ENCODE data around the gene OSTF1. TPM values are rescaled to one million over a fixed set of nuclear protein-coding genes. Genes with fewer than 3 reads are reported as not detected.

The OSTF1 gene
- polyA plus RNA-seq, 1 donor from 2014 or later: 173 TPM

GRCh38 chr9:75183306-75183705, 95.0 kb downstream of the OSTF1 start:
- peak overlapping the region in 1 of 3 donors; percentile 32 for H3K27ac Mint-ChIP-seq
- H3K27me3 Mint-ChIP-seq: no peaks in the 10 kb centered on the region
- no peaks in the 10 kb centered on the region for H3K9me3 Mint-ChIP-seq
- H3K4me3 Mint-ChIP-seq: no peak overlapping the region
- peaks cover 0 to 6% (median 5%) of the 10 kb centered on the region in 3 donors for H3K4me1 Mint-ChIP-seq
- H3K36me3 Mint-ChIP-seq: peaks cover 7% of the 10 kb centered on the region

GRCh38 chr9:75184471-75184870, 96.2 kb downstream of the OSTF1 start:
- Mint-ChIP-seq H3K36me3 (peaks cover 7% of the 10 kb centered on the region), H3K27me3 (no peaks in the 10 kb centered on the region), H3K9me3 (no peaks in the 10 kb centered on the region), H3K4me3 (no peak overlapping the region), H3K27ac (peak overlapping the region in 1 of 3 donors; percentile 41), H3K4me1 (peaks cover 0 to 6% (median 5%) of the 10 kb centered on the region in 3 donors)

GRCh38 chr9:75185585-75186170, 97.4 kb downstream of the OSTF1 start:
- no peaks in the 10 kb centered on the region for H3K27me3 Mint-ChIP-seq
- peaks cover 0 to 6% (median 5%) of the 10 kb centered on the region in 3 donors for H3K4me1 Mint-ChIP-seq
- H3K36me3 Mint-ChIP-seq: peaks cover 10% of the 10 kb centered on the region
- no peak overlapping the region for H3K4me3 Mint-ChIP-seq
- no peaks in the 10 kb centered on the region for H3K9me3 Mint-ChIP-seq
- H3K27ac Mint-ChIP-seq: no peak overlapping the region

- H3K27me3 Mint-ChIP-seq: no peaks in the 10 kb centered on the region
- peaks cover 10% of the 10 kb centered on the region for H3K36me3 Mint-ChIP-seq
- H3K9me3 Mint-ChIP-seq: no peaks in the 10 kb centered on the region
- H3K27ac Mint-ChIP-seq: no peak overlapping the region
- H3K4me3 Mint-ChIP-seq: no peak overlapping the region
- H3K4me1 Mint-ChIP-seq: peaks cover 0 to 6% (median 5%) of the 10 kb centered on the region in 3 donors
Measured at GRCh38 chr9:75186767-75187380, 98.6 kb downstream of the OSTF1 start.

GRCh38 chr9:75188756-75189155, 100.4 kb downstream of the OSTF1 start:
- H3K4me1 Mint-ChIP-seq: peaks cover 0 to 6% (median 4%) of the 10 kb centered on the region in 3 donors
- no peak overlapping the region for H3K4me3 Mint-ChIP-seq
- H3K9me3 Mint-ChIP-seq: no peaks in the 10 kb centered on the region
- peaks cover 7% of the 10 kb centered on the region for H3K36me3 Mint-ChIP-seq
- no peaks in the 10 kb centered on the region for H3K27me3 Mint-ChIP-seq
- H3K27ac Mint-ChIP-seq: no peak overlapping the region

GRCh38 chr9:75190762-75191161, 102.4 kb downstream of the OSTF1 start:
- Mint-ChIP-seq H3K4me3 (no peak overlapping the region), H3K27me3 (no peaks in the 10 kb centered on the region), H3K27ac (no peak overlapping the region), H3K36me3 (peaks cover 7% of the 10 kb centered on the region), H3K4me1 (peaks cover 0 to 6% (median 6%) of the 10 kb centered on the region in 3 donors), H3K9me3 (no peaks in the 10 kb centered on the region)

Other genes starting within 250 kb of the OSTF1 start
- not detected for gene TRPM6, start 200.6 kb upstream of the OSTF1 start, polyA plus RNA-seq
- 7.8 TPM for gene C9orf40, start 135.6 kb upstream of the OSTF1 start, polyA plus RNA-seq
- 8.3 TPM for gene CARNMT1, start 60.2 kb upstream of the OSTF1 start, polyA plus RNA-seq
- gene NMRK1, start 359 bp upstream of the OSTF1 start, polyA plus RNA-seq: 26.0 TPM